AG10803 (cell line): Measurements from ENCODE around the gene MXRA8.

Source experiments
- DNase-seq: peaks from one replicate; pipeline ENCODE4 v3.0.0; 2010; ENCODE audit warnings: low read depth
- H3K4me3 ChIP-seq: 2 replicates; pipeline ENCODE4 v1.5.1; 2011; ENCODE audit warnings: mild to moderate bottlenecking, low read length, control low read depth
- CTCF ChIP-seq: conservative IDR thresholded peaks from 2 replicates; pipeline ENCODE4 v1.5.1; 2011; ENCODE audit warnings: mild to moderate bottlenecking, low read length, control low read depth, inconsistent platforms

MXRA8 gene

GRCh38 chr1:1302951-1303509 is 55.3 kb downstream of the MXRA8 start:
- DNase-seq = no peak
- no peak for TF ChIP-seq CTCF
- no peak overlapping the region for H3K4me3 ChIP-seq
